Ovary (tissue), 9 donors: ENCODE results near the gene GLI3. TPM values are rescaled to one million over a fixed set of nuclear protein-coding genes. Genes with fewer than 3 reads are reported as not detected.

Experiments used
- DNase-seq, 5 donors: peaks; one replicate each; pipeline ENCODE4 v3.0.0-alpha.2; 2019 to 2020
- H3K27ac ChIP-seq, 2 donors: fragments of 200-600 bp; one replicate each; pipeline versions ENCODE4 v1.5.1 to v1.8.0; 2019 to 2022
- H3K27me3 ChIP-seq: fragments of 200-600 bp; one replicate; pipeline ENCODE4 v1.8.0; 2022
- H3K36me3 ChIP-seq: fragments of 200-600 bp; sonication (generic); one replicate; pipeline ENCODE4 v1.5.1; 2019
- H3K4me1 ChIP-seq: one replicate; pipeline ENCODE4 v1.8.1; 2013; ENCODE audit warnings: mild to moderate bottlenecking, moderate library complexity; ENCODE audit not compliant: insufficient read depth
- H3K4me3 ChIP-seq: fragments of 200-600 bp; sonication (generic); one replicate; pipeline ENCODE4 v1.5.1; 2017
- H3K9me3 ChIP-seq, 2 donors: fragments of 200-600 bp in 1 of 2; sonication (generic) in 1 of 2; one replicate each; pipeline versions ENCODE4 v1.5.1 to v1.8.1; 2013 to 2019; ENCODE audit warnings: mild to moderate bottlenecking in 1 of 2, moderate library complexity in 1 of 2
- EP300 ChIP-seq: sonication (generic); formaldehyde crosslinking; IDR thresholded peaks from one replicate; pipeline ENCODE4 v1.6.1; 2017; ENCODE audit warnings: antibody characterized with exemption
- POLR2A ChIP-seq: fragments of 450-650 bp; IDR thresholded peaks from one replicate; pipeline ENCODE4 v1.6.1; 2017; ENCODE audit warnings: antibody characterized with exemption, mild to moderate bottlenecking, moderate library complexity
- WGBS, 3 donors: extraction: QIAGEN DNeasy Blood & Tissue Kit in 1 of 3; methylation state at CpG; one replicate each; pipeline versions ENCODE4 v1.1.5 to v1.1.7; 2013 to 2017; 5-methylcytosine and 5-hydroxymethylcytosine counted together
- intact Hi-C, 4 donors: fragments of 100-400 bp; cut with DNase I; formaldehyde crosslinking; loops; one replicate each; pipeline versions ENCODE4 v1.11.0 to v1.15.1; 2022 to 2023
- polyA plus RNA-seq, 2 donors: library from polyadenylated mRNA; stranded (reverse); fragments of 200-250 nt in 1 of 2; fragments of 350-450 nt in 1 of 2; fragmentation: Illumina TruSeq in 1 of 2; extraction: RNeasy Lipid Tissue Mini Kit (QIAGEN cat#74804) in 1 of 2; gene quantifications; one replicate each; pipeline ENCODE4 v1.2.3, GENCODE V29; 2013 to 2014
- total RNA-seq, 7 donors: library from RNA; depleted of rRNA in 2 of 7; stranded (reverse); fragments of >200 nt in 2 of 7; fragmentation: NEBNext Ultra II Directional in 3 of 7; extraction: Animal tissue kit (Norgen Biotek cat#: 25700) in 3 of 7; gene quantifications; one replicate each; pipeline versions ENCODE4 v1.1.0 to v1.2.4, GENCODE V29; 2016 to 2023
- TF ChIP-seq, protein P1 (sequence below), 3 donors: fragments of 450-650 bp in 2 of 3; fragments of 200-600 bp in 1 of 3; IDR thresholded peaks; one replicate each; pipeline versions ENCODE4 v1.5.1 to v1.8.0; 2016 to 2022; ENCODE audit warnings: antibody characterized with exemption in 3 of 3, mild to moderate bottlenecking in 1 of 3
- donor health status: DM: no; HTN: no; CAD: no; lungs with moderate emphysema.
- donor health status: DM: no; HTN: no; CAD: no.
- donor health status: Bipolar disorder and iron deficiency.
- donor health status: DM: yes; HTN: yes; CAD: no.
- donor health status: DM: no; HTN: no; CAD: no.
- donor health status: DM: yes; HTN: yes; CAD: no.

The GLI3 gene
- total and polyA plus RNA-seq, 9 donors: 9.5 to 67.1 (median 50.5) TPM

DNA sequence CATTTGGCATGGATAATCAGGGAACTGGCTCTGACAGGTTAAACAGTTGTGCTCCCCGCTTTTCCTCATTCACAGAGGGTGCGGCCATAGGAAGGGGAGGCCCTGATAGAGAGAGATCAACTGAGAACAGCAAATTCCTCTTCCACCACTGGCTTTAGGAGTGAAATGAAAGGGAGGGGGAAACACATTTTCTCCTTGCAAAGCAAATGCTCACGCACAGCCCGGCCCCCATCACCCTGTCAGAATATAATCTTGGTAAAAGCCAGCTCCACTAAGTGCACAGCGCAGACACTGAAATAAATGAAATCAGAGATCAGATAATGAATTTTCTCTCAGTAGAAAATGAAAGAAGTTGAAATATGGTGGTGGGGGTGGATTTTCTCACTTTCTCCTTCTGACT lies 187.2 kb downstream of the GLI3 start:
- DNase-seq: no peak
- Histone ChIP-seq H3K9me3 (no peaks in the 10 kb centered on the region), H3K4me3 (no peak overlapping the region), H3K27ac (no peak overlapping the region), H3K27me3 (no peaks in the 10 kb centered on the region), H3K4me1 (no peaks in the 10 kb centered on the region), H3K36me3 (no peaks in the 10 kb centered on the region)
- no peak for TF ChIP-seq EP300
- WGBS, 3 donors: 89 to 97% (median 91%) methylated on average over 5 of the region's 5 CpGs
- intact Hi-C loops: no loop called here

DNA sequence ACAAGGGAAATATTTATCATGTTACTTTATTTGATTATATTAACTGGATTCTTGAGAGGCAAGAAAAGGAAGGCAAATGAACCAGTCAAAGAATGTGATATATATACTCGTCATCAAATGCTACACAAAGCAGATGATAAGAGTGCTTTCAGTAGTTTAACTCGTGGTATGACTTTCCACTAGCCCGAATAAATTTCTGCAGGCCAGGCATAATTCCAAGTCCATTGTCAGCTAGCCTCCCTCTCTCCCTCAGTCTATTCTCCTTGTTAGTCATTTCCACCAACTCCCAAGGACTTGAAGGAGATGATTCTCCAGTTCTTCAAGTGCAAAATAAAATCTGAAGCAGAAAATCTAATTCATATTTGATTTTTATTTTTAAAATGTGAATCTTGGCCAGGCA lies 190.5 kb downstream of the GLI3 start:
- Histone ChIP-seq H3K4me3 (no peak overlapping the region), H3K4me1 (no peaks in the 10 kb centered on the region), H3K9me3 (no peaks in the 10 kb centered on the region), H3K36me3 (no peaks in the 10 kb centered on the region), H3K27ac (no peak overlapping the region), H3K27me3 (no peaks in the 10 kb centered on the region)
- 26 to 35% (median 32%) methylated on average over 3 of the region's 3 CpGs for WGBS, 3 donors
- TF ChIP-seq, protein P1, sequence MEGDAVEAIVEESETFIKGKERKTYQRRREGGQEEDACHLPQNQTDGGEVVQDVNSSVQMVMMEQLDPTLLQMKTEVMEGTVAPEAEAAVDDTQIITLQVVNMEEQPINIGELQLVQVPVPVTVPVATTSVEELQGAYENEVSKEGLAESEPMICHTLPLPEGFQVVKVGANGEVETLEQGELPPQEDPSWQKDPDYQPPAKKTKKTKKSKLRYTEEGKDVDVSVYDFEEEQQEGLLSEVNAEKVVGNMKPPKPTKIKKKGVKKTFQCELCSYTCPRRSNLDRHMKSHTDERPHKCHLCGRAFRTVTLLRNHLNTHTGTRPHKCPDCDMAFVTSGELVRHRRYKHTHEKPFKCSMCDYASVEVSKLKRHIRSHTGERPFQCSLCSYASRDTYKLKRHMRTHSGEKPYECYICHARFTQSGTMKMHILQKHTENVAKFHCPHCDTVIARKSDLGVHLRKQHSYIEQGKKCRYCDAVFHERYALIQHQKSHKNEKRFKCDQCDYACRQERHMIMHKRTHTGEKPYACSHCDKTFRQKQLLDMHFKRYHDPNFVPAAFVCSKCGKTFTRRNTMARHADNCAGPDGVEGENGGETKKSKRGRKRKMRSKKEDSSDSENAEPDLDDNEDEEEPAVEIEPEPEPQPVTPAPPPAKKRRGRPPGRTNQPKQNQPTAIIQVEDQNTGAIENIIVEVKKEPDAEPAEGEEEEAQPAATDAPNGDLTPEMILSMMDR (IDR thresholded peaks at IDR 0.05): no peak
- TF ChIP-seq EP300 (no peak), POLR2A (no peak)
- DNase-seq: no peak
- intact Hi-C loops: no loop called here

DNA sequence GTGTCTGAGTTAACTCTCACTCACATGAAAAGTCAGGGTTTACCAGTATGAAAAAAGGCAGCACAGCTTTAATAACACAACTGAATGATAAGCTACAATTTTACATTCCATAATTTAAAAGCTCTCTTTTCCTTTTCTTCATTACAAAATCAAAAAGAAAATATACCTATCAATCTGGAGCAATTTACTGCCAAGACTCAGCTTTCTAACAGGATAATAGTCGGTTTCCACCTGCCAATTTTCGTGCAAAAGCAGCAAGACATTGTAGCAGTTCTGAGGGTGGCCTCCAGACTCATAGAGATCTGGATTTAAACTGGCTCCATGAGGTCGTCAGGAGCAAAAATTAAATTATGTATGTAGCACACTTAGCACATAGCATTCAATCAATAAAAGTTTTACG lies 191.0 kb downstream of the GLI3 start:
- no peak overlapping the region for H3K27ac ChIP-seq
- H3K9me3 ChIP-seq: no peaks in the 10 kb centered on the region
- H3K4me3 ChIP-seq: no peak overlapping the region
- no peaks in the 10 kb centered on the region for H3K27me3 ChIP-seq
- intact Hi-C loops: no loop called here
- no peaks in the 10 kb centered on the region for H3K4me1 ChIP-seq
- TF ChIP-seq EP300 (no peak), POLR2A (no peak)
- TF ChIP-seq, protein P1 (IDR thresholded peaks at IDR 0.05): no peak
- DNase-seq: no peak
- H3K36me3 ChIP-seq: no peaks in the 10 kb centered on the region
- 59 to 76% (median 66%) methylated on average over 4 of the region's 4 CpGs for WGBS, 3 donors

DNA sequence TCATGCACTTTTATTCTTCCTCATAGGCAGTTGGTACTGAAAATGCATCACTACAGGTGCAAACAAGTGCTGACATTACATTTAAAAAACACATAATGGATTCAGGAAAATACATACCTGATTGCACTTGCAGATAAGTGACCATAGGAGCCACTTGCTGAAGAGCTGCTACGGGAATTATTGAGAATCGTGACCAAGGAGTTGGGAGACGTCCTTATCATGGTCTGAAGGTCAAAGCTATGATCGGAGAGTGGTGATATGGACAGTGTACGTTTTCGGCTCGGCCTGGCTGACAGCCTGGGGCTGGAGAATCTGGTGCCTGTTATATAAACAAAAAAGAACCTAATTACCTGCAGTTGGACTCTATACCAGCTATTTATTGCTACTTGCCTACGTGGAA lies 197.1 kb downstream of the GLI3 start:
- Histone ChIP-seq H3K9me3 (no peaks in the 10 kb centered on the region), H3K4me3 (no peak overlapping the region), H3K4me1 (no peaks in the 10 kb centered on the region), H3K36me3 (no peaks in the 10 kb centered on the region), H3K27ac (no peak overlapping the region), H3K27me3 (no peaks in the 10 kb centered on the region)
- intact Hi-C loops: no loop called here
- WGBS, 3 donors: 66 to 68% (median 67%) methylated on average over 8 of the region's 8 CpGs
- TF ChIP-seq POLR2A (no peak), EP300 (no peak)
- TF ChIP-seq, protein P1 (IDR thresholded peaks at IDR 0.05): no peak
- no peak for DNase-seq

DNA sequence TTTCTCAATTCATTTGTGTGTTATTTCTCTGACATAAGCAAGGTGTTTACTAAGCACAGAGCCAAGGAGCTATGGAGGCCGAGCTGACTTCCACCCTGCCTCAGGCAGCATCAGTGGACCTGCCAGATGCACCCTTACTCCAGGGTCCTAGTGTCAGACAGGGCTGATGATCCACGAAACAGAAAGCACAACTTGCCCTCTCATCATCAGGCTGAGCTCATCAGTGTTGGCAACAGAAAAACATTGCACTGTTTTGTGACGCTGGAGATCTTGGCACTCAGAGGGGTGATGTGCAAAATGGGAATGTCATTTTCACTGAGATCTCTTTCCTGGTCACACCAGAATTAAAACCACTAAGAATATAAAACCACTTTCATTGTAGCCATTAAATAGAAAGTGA lies 201.8 kb downstream of the GLI3 start:
- WGBS, 3 donors: 62 to 84% (median 81%) methylated on average over 3 of the region's 3 CpGs
- Histone ChIP-seq H3K27me3 (no peaks in the 10 kb centered on the region), H3K9me3 (no peaks in the 10 kb centered on the region), H3K36me3 (no peaks in the 10 kb centered on the region), H3K4me1 (no peaks in the 10 kb centered on the region), H3K27ac (no peak overlapping the region), H3K4me3 (no peak overlapping the region)
- DNase-seq: no peak
- intact Hi-C loops: no loop called here
- TF ChIP-seq POLR2A (no peak), EP300 (no peak)
- TF ChIP-seq, protein P1 (IDR thresholded peaks at IDR 0.05): no peak
